DMS 273 (cell line): ENCODE results near the gene MALL.
"Not testable (repeated sequence)": the region's sequence is repeated elsewhere in the genome, so short reads cannot be mapped to it uniquely, and the experiment has no call there.

ENCODE experiments used
- DNase-seq: peaks from one replicate; lab custom pipeline; 2025; ENCODE audit not compliant: unreplicated experiment; lab: John Stamatoyannopoulos, UW

The MALL gene

GRCh38 chr2:110054521-110055407, 60.9 kb downstream of the MALL start:
- not testable (repeated sequence) for DNase-seq

GRCh38 chr2:110053688-110054087, 61.9 kb downstream of the MALL start:
- DNase-seq, result not testable (repeated sequence)

GRCh38 chr2:110052166-110052565, 63.5 kb downstream of the MALL start:
- DNase-seq, result not testable (repeated sequence)

GRCh38 chr2:110050222-110050621, 65.4 kb downstream of the MALL start:
- not testable (repeated sequence) for DNase-seq

- DNase-seq, result not testable (repeated sequence)
Observed at GRCh38 chr2:110049769-110050168, 65.9 kb downstream of the MALL start.

- DNase-seq, result not testable (repeated sequence)
Observed at GRCh38 chr2:110048255-110049197, 67.1 kb downstream of the MALL start.

GRCh38 chr2:110047225-110047624, 68.4 kb downstream of the MALL start:
- DNase-seq, result not testable (repeated sequence)

- DNase-seq, result not testable (repeated sequence)
Observed at GRCh38 chr2:110041941-110042660, 73.5 kb downstream of the MALL start.

- DNase-seq, result not testable (repeated sequence)
Observed at GRCh38 chr2:110037336-110037735, 78.3 kb downstream of the MALL start.

GRCh38 chr2:110035384-110035783, 80.2 kb downstream of the MALL start:
- DNase-seq, result not testable (repeated sequence)

GRCh38 chr2:110034935-110035334, 80.7 kb downstream of the MALL start:
- DNase-seq, result not testable (repeated sequence)
